Keratinocyte (primary cell): Measurements from ENCODE around the gene ASTN1. TPM values are rescaled to one million over a fixed set of nuclear protein-coding genes. Genes with fewer than 3 reads are reported as not detected.

Experiments
- DNase-seq: peaks from one replicate; pipeline ENCODE4 v3.0.0-alpha.2; 2011; ENCODE audit warnings: low read depth, missing footprints, low spot score
- FAIRE-seq: peaks from 2 replicates; lab custom pipeline; 2011; peaks lifted over from hg19 to GRCh38; lab: Jason Lieb, UNC
- H2AFZ ChIP-seq: 2 replicates; pipeline ENCODE4 v1.6.0; 2012; ENCODE audit warnings: low read length, control low read depth, inconsistent platforms; ENCODE audit not compliant: control insufficient read depth
- H3K27ac ChIP-seq: 2 replicates; pipeline ENCODE4 v1.5.1; 2011; ENCODE audit warnings: low read length; ENCODE audit not compliant: control insufficient read depth, insufficient read depth
- H3K27me3 ChIP-seq: 3 replicates; pipeline ENCODE4 v1.6.0; 2011; ENCODE audit warnings: low read length; ENCODE audit not compliant: control insufficient read depth, insufficient read depth; ENCODE audit errors: extremely low read depth
- H3K36me3 ChIP-seq, 2 experiments: 2 replicates in 1 of 2; 3 replicates in 1 of 2; pipeline ENCODE4 v1.5.1; 2011; ENCODE audit warnings: low read length in 2 of 2, mild to moderate bottlenecking in 1 of 2; ENCODE audit not compliant: control insufficient read depth in 2 of 2, insufficient read depth in 2 of 2; ENCODE audit errors: extremely low read depth in 1 of 2
- H3K4me1 ChIP-seq: 3 replicates; pipeline ENCODE4 v1.5.1; 2011; ENCODE audit warnings: low read length; ENCODE audit not compliant: control insufficient read depth, insufficient read depth; ENCODE audit errors: extremely low read depth
- H3K4me2 ChIP-seq: 3 replicates; pipeline ENCODE4 v1.6.0; 2011; ENCODE audit warnings: low read depth, low read length; ENCODE audit not compliant: control insufficient read depth, insufficient read depth; ENCODE audit errors: extremely low read depth
- H3K4me3 ChIP-seq, 3 experiments: fragments of 200-600 bp in 1 of 3; sonication (generic) in 1 of 3; 2 replicates in 2 of 3; 3 replicates in 1 of 3; pipeline ENCODE4 v1.5.1; 2011 to 2016; ENCODE audit warnings: low read length in 3 of 3, mild to moderate bottlenecking in 3 of 3, control low read depth in 2 of 3, inconsistent platforms in 1 of 3, low read depth in 1 of 3, mixed read lengths in 1 of 3, mixed run types in 1 of 3, moderate library complexity in 1 of 3; ENCODE audit not compliant: control insufficient read depth in 2 of 3, insufficient read depth in 2 of 3; ENCODE audit errors: extremely low read depth in 1 of 3
- H3K79me2 ChIP-seq: 2 replicates; pipeline ENCODE4 v1.6.0; 2012; ENCODE audit warnings: low read length; ENCODE audit not compliant: control insufficient read depth, insufficient read depth
- H3K9ac ChIP-seq: 3 replicates; pipeline ENCODE4 v1.6.0; 2011; ENCODE audit warnings: low read length; ENCODE audit not compliant: control insufficient read depth, insufficient read depth; ENCODE audit errors: extremely low read depth
- H3K9me1 ChIP-seq: 3 replicates; pipeline ENCODE4 v1.6.0; 2011; ENCODE audit warnings: low read length; ENCODE audit not compliant: control insufficient read depth, insufficient read depth; ENCODE audit errors: extremely low read depth
- H3K9me3 ChIP-seq: 2 replicates; pipeline ENCODE4 v1.5.1; 2012; ENCODE audit warnings: low read depth, low read length; ENCODE audit not compliant: control insufficient read depth
- H4K20me1 ChIP-seq: 3 replicates; pipeline ENCODE4 v1.6.0; 2011; ENCODE audit warnings: low read length; ENCODE audit not compliant: control insufficient read depth, insufficient read depth; ENCODE audit errors: extremely low read depth
- CTCF ChIP-seq, 3 experiments: IDR thresholded peaks in 1 of 3; conservative IDR thresholded peaks in 1 of 3; optimal IDR thresholded peaks in 1 of 3; 2 replicates in 2 of 3; 3 replicates in 1 of 3; pipeline versions ENCODE3 to v1.5.1; 2011; ENCODE audit warnings: low read length in 3 of 3, mild to moderate bottlenecking in 3 of 3, moderate library complexity in 2 of 3, control low read depth in 1 of 3, inconsistent platforms in 1 of 3; ENCODE audit not compliant: insufficient read depth in 2 of 3; ENCODE audit errors: extremely low read depth in 1 of 3
- EZH2 ChIP-seq: IDR thresholded peaks from one replicate; pipeline ENCODE4 v1.6.1; 2012; ENCODE audit warnings: inconsistent platforms, mild to moderate bottlenecking, low read length, moderate library complexity
- dilution Hi-C: fragments of 300-500 bp; cut with MboI; formaldehyde crosslinking; loops from one replicate; pipeline ENCODE4 v1.7.0; 2020; ENCODE audit warnings: low sequenced_read_pairs; ENCODE audit not compliant: extremely low pct_ligation_motif_present
- polyA plus RNA-seq, 5 experiments: library from polyadenylated mRNA; depleted of rRNA in 3 of 5; stranded (reverse) in 3 of 5; stranded (forward) in 1 of 5; unstranded in 1 of 5; fragments of >200 nt; gene quantifications; 1 replicate in 1 of 5; 2 replicates in 3 of 5; 3 replicates in 1 of 5; pipeline versions ENCODE4 v1.2.1 to v1.2.3, GENCODE V29; 2011 to 2012; ENCODE audit warnings: missing spikeins in 2 of 5, low read depth in 1 of 5, low replicate concordance in 1 of 5

The ASTN1 gene
- polyA plus RNA-seq, 1 donor (not counting 4 experiments of a cell fraction or from before 2014, with no cell fraction given), result 0.08 TPM

- Histone ChIP-seq H3K79me2 (no peaks in the 10 kb centered on the region), H2AFZ (no peak overlapping the region), H3K27ac (no peak overlapping the region), H3K4me1 (no peaks in the 10 kb centered on the region), H4K20me1 (no peaks in the 10 kb centered on the region), H3K4me3 (no peak overlapping the region), H3K9me1 (no peaks in the 10 kb centered on the region), H3K9ac (no peak overlapping the region), H3K36me3 (no peaks in the 10 kb centered on the region), H3K4me2 (no peak overlapping the region), H3K9me3 (no peaks in the 10 kb centered on the region), H3K27me3 (peaks cover 3% of the 10 kb centered on the region)
- dilution Hi-C loops, result no loop called here
- TF ChIP-seq EZH2, result no peak
- TF ChIP-seq CTCF (optimal IDR thresholded peaks at IDR 0.05 in 1 of 3, IDR thresholded peaks at IDR 0.05 in 1 of 3, conservative IDR thresholded peaks at IDR 0.05 in 1 of 3; ENCODE audit: extremely low read depth in 1 of 3, insufficient read depth in 2 of 3, low read length in 3 of 3), result no peak
- no peak for FAIRE-seq
- DNase-seq, result no peak
These were observed 232.1 kb downstream of the ASTN1 start for GRCh38 chr1:176932114-176933104.

GRCh38 chr1:176931526-176931925, 233.0 kb downstream of the ASTN1 start:
- H3K36me3 ChIP-seq, result no peaks in the 10 kb centered on the region
- dilution Hi-C loops, result no loop called here
- H3K4me2 ChIP-seq, result no peak overlapping the region
- DNase-seq, result no peak
- no peak for FAIRE-seq
- no peaks in the 10 kb centered on the region for H3K9me3 ChIP-seq
- H3K27ac ChIP-seq, result no peak overlapping the region
- no peak for TF ChIP-seq CTCF (optimal IDR thresholded peaks at IDR 0.05 in 1 of 3, IDR thresholded peaks at IDR 0.05 in 1 of 3, conservative IDR thresholded peaks at IDR 0.05 in 1 of 3; ENCODE audit: extremely low read depth in 1 of 3, insufficient read depth in 2 of 3, low read length in 3 of 3)
- no peak for TF ChIP-seq EZH2
- no peaks in the 10 kb centered on the region for H3K9me1 ChIP-seq
- H3K9ac ChIP-seq, result no peak overlapping the region
- no peak overlapping the region for H3K4me3 ChIP-seq
- peaks cover 3% of the 10 kb centered on the region for H3K27me3 ChIP-seq
- no peaks in the 10 kb centered on the region for H4K20me1 ChIP-seq
- H2AFZ ChIP-seq, result no peak overlapping the region
- H3K4me1 ChIP-seq, result no peaks in the 10 kb centered on the region
- no peaks in the 10 kb centered on the region for H3K79me2 ChIP-seq
